ENCODE data around the gene TBC1D16. TPM values are rescaled to one million over a fixed set of nuclear protein-coding genes. Genes with fewer than 3 reads are reported as not detected.

The TBC1D16 gene
- total RNA-seq, 1 experiment from 2014 or later, result 21.1 TPM

DNA sequence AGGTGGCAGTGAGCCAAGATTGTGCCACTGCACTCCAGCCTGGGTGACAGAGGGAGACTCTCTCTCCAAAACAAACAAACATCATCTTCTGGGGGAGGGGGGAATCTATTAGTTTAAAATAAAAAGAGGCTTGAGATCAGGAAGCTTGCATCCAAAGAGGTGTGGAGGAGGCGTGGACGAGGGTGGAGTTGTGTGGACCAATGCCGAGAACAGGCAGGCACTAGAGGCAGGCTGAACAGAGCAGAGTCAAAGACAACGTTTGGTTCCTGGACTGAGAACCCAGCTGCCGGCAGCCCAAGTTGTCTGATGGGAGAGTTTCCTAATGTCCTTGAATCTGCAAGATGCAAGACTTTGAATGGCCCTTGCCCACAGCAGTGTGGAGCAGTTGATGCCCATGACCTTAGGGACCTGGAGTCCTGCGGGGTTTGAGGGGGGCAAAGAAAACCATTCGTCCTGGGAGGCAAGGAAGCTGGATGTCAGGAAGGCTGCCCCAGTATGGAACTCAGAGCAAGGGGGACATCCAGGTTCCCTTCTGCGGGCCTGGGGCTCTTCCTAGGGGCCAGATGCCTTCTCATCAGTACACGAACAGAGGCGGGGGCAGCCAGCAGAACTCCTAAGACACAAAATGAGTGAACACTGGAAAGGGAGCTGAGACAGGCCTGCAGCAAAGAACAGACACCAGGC, 9.2 kb downstream of the TBC1D16 start:
- peaks cover 22% of the 10 kb centered on the region for H3K4me1 Mint-ChIP-seq (ENCODE audit: insufficient read depth, unreplicated experiment)
- POLR2A ChIA-PET, result interaction anchor here (0.6 to 1.8 kb wide), 2 partner anchors 18 to 33 kb away, joined by 3 to 5 read pairs; no protein-coding TSS in a partner anchor
- BruUV-seq (replicated peaks), result no TSS peak
- TF ChIP-seq, protein P1, sequence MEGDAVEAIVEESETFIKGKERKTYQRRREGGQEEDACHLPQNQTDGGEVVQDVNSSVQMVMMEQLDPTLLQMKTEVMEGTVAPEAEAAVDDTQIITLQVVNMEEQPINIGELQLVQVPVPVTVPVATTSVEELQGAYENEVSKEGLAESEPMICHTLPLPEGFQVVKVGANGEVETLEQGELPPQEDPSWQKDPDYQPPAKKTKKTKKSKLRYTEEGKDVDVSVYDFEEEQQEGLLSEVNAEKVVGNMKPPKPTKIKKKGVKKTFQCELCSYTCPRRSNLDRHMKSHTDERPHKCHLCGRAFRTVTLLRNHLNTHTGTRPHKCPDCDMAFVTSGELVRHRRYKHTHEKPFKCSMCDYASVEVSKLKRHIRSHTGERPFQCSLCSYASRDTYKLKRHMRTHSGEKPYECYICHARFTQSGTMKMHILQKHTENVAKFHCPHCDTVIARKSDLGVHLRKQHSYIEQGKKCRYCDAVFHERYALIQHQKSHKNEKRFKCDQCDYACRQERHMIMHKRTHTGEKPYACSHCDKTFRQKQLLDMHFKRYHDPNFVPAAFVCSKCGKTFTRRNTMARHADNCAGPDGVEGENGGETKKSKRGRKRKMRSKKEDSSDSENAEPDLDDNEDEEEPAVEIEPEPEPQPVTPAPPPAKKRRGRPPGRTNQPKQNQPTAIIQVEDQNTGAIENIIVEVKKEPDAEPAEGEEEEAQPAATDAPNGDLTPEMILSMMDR (IDR thresholded peaks at IDR 0.05; ENCODE audit: unreplicated experiment), result no peak
- H3K27ac Mint-ChIP-seq (ENCODE audit: low read depth, unreplicated experiment), result no peak overlapping the region
- H3K4me3 Mint-ChIP-seq (ENCODE audit: unreplicated experiment), result no peak overlapping the region
- CTCF ChIA-PET, result interaction anchor here (0.9 to 4.0 kb wide), 4 partner anchors 18 to 34 kb away, joined by 3 to 29 read pairs (median 4); no protein-coding TSS in a partner anchor
- no peaks in the 10 kb centered on the region for H3K27me3 Mint-ChIP-seq (ENCODE audit: insufficient read depth, unreplicated experiment)
- H3K9me3 Mint-ChIP-seq (ENCODE audit: unreplicated experiment), result no peaks in the 10 kb centered on the region
- peaks cover 6% of the 10 kb centered on the region for H3K36me3 Mint-ChIP-seq (ENCODE audit: insufficient read depth, unreplicated experiment)
- intact Hi-C loops (cut with micrococcal nuclease), result no loop called here
- DNase-seq (ENCODE audit: unreplicated experiment), result no peak

DNA sequence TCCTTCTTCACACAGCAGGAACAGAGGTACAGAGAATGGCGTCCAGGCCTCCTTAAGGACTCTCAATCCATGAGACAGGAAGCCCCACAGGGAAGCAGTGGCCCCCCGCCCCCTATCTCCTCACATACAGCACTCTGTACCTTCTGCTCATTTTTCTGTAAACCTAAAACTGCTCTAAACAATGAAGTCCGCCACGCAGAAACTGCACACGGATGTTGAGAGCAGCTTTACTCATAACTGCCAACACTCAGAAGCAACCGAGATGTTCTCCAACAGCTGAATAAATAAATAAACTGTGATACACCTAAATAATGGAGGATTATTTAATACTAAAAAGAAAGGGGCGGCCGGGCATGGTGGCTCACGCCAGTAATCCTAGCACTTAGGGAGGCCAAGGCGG, 9.9 kb downstream of the TBC1D16 start:
- Mint-ChIP-seq H3K4me3 (ENCODE audit: unreplicated experiment) (no peak overlapping the region), H3K27me3 (ENCODE audit: insufficient read depth, unreplicated experiment) (no peaks in the 10 kb centered on the region), H3K27ac (ENCODE audit: low read depth, unreplicated experiment) (no peak overlapping the region), H3K36me3 (ENCODE audit: insufficient read depth, unreplicated experiment) (peaks cover 6% of the 10 kb centered on the region), H3K4me1 (ENCODE audit: insufficient read depth, unreplicated experiment) (peaks cover 22% of the 10 kb centered on the region), H3K9me3 (ENCODE audit: unreplicated experiment) (no peaks in the 10 kb centered on the region)
- DNase-seq (ENCODE audit: unreplicated experiment), result no peak
- ChIA-PET POLR2A (interaction anchor here (0.6 kb wide), 1 partner anchor 106 kb away, joined by 3 read pairs; no protein-coding TSS in a partner anchor), CTCF (interaction anchor here (0.6 to 1.3 kb wide), 2 partner anchors 17 to 540 kb away, joined by 3 read pairs; no protein-coding TSS in a partner anchor)
- TF ChIP-seq, protein P1 (IDR thresholded peaks at IDR 0.05; ENCODE audit: unreplicated experiment), result no peak
- no TSS peak for BruUV-seq (replicated peaks)
- intact Hi-C loops (cut with micrococcal nuclease), result no loop called here

DNA sequence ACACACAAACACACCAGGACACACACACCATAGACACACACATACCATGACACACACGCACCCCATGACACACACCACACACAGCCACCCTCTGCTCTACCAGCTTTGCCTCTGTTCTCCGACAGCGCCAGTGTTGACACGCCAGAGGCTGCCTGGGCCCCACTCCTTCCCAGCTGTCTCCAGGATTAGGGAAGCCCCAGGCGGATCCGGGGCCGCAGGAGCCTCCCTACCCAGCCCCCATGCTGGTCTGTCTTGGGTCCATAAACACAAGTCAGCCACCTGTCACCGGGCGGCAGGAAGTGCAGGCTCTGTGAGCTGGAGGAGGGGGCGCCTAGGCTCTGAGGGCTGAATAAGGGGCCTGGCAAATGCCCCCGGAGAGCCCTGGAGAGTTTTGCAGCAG, 10.5 kb downstream of the TBC1D16 start:
- Mint-ChIP-seq H3K27me3 (ENCODE audit: insufficient read depth, unreplicated experiment) (no peaks in the 10 kb centered on the region), H3K36me3 (ENCODE audit: insufficient read depth, unreplicated experiment) (peaks cover 6% of the 10 kb centered on the region), H3K4me3 (ENCODE audit: unreplicated experiment) (no peak overlapping the region), H3K4me1 (ENCODE audit: insufficient read depth, unreplicated experiment) (peaks cover 21% of the 10 kb centered on the region), H3K27ac (ENCODE audit: low read depth, unreplicated experiment) (no peak overlapping the region), H3K9me3 (ENCODE audit: unreplicated experiment) (no peaks in the 10 kb centered on the region)
- CTCF ChIA-PET, result interaction anchor here (0.6 to 1.3 kb wide), 2 partner anchors 16 to 541 kb away, joined by 3 read pairs; no protein-coding TSS in a partner anchor
- intact Hi-C loops (cut with micrococcal nuclease), result no loop called here
- no TSS peak for BruUV-seq (replicated peaks)
- TF ChIP-seq, protein P1 (IDR thresholded peaks at IDR 0.05; ENCODE audit: unreplicated experiment), result no peak
- POLR2A ChIA-PET, result interaction anchor here (0.6 kb wide), 1 partner anchor 106 kb away, joined by 3 read pairs; no protein-coding TSS in a partner anchor
- no peak for DNase-seq (ENCODE audit: unreplicated experiment)

DNA sequence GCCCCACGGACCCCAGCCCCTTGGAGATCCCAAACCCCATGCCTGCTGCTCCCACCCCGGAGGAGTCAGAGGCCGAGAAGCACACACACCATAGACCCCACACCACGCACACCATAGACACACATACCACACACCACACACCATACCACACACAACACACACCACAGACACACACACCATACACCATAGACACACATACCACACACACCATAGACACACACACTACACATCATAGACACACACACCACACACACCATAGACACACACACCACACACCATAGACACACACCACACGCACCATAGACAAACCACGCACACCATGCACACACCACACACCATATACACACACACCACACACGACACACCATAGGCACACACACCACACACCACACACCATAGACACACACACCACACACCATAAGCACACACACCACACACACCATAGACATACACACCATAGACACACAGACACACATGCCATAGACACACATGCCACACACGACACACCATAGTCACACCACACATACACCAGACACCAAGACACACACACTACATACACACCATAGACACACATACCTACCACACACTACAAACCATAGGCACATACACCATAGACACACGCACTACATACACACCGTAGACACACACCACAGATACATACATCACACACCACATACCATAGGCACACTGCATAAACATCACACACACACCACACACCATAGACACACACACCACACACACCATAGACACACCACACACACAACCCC, 11.3 kb downstream of the TBC1D16 start:
- Mint-ChIP-seq H3K9me3 (ENCODE audit: unreplicated experiment) (no peaks in the 10 kb centered on the region), H3K4me3 (ENCODE audit: unreplicated experiment) (no peak overlapping the region), H3K27me3 (ENCODE audit: insufficient read depth, unreplicated experiment) (no peaks in the 10 kb centered on the region), H3K36me3 (ENCODE audit: insufficient read depth, unreplicated experiment) (peaks cover 6% of the 10 kb centered on the region), H3K4me1 (ENCODE audit: insufficient read depth, unreplicated experiment) (peaks cover 13% of the 10 kb centered on the region), H3K27ac (ENCODE audit: low read depth, unreplicated experiment) (no peak overlapping the region)
- POLR2A ChIA-PET, result no interaction called here
- no TSS peak for BruUV-seq (replicated peaks)
- intact Hi-C loops (cut with micrococcal nuclease), result no loop called here
- CTCF ChIA-PET, result no interaction called here
- TF ChIP-seq, protein P1 (IDR thresholded peaks at IDR 0.05; ENCODE audit: unreplicated experiment), result no peak
- DNase-seq (ENCODE audit: unreplicated experiment), result no peak
